ENCODE results near the gene PTTG1IP2.

Gene PTTG1IP2

GRCh38 chr7:90445633-90446032, 23.8 kb upstream of the PTTG1IP2 start:
- H3K79me2 ChIP-seq (ENCODE audit: insufficient read depth, low read length) = no peaks in the 10 kb centered on the region
- no peak overlapping the region for H3K4me2 ChIP-seq (ENCODE audit: insufficient read depth, low read length)
- ATAC-seq (ENCODE audit: insufficient read depth, low read depth) = no peak
- DNase-seq = no peak
- no peak overlapping the region for H3K9ac ChIP-seq (ENCODE audit: low read depth, low read length)
- no peaks in the 10 kb centered on the region for H3K36me3 ChIP-seq (ENCODE audit: insufficient read depth, low read length)
- no peaks in the 10 kb centered on the region for H3K27me3 ChIP-seq (ENCODE audit: insufficient read depth, low read length, poor library complexity)
- H2AFZ ChIP-seq (ENCODE audit: low read depth, low read length) = no peak overlapping the region
- H3K27ac ChIP-seq (ENCODE audit: low read length) = no peak overlapping the region
- H3K9me3 ChIP-seq (ENCODE audit: insufficient read depth, low read length, severe bottlenecking) = no peaks in the 10 kb centered on the region
- no peaks in the 10 kb centered on the region for H3K4me1 ChIP-seq (ENCODE audit: insufficient read depth, low read length)
- no peaks in the 10 kb centered on the region for H4K20me1 ChIP-seq (ENCODE audit: insufficient read depth, low read length)
- TF ChIP-seq EZH2 (IDR thresholded peaks at IDR 0.05; ENCODE audit: borderline replicate concordance, low read depth, low read length, severe bottlenecking) (no peak), CTCF (IDR thresholded peaks at IDR 0.05; ENCODE audit: borderline replicate concordance, extremely low read depth, low read length, poor library complexity, severe bottlenecking) (no peak)
- no peak overlapping the region for H3K4me3 ChIP-seq (ENCODE audit: low read depth in 1 of 2, low read length in 2 of 2)

- TF ChIP-seq EZH2 (IDR thresholded peaks at IDR 0.05; ENCODE audit: borderline replicate concordance, low read depth, low read length, severe bottlenecking) (no peak), CTCF (IDR thresholded peaks at IDR 0.05; ENCODE audit: borderline replicate concordance, extremely low read depth, low read length, poor library complexity, severe bottlenecking) (no peak)
- Histone ChIP-seq H3K4me3 (ENCODE audit: low read depth in 1 of 2, low read length in 2 of 2) (no peak overlapping the region), H3K9me3 (ENCODE audit: insufficient read depth, low read length, severe bottlenecking) (no peaks in the 10 kb centered on the region), H3K27ac (ENCODE audit: low read length) (no peak overlapping the region), H2AFZ (ENCODE audit: low read depth, low read length) (no peak overlapping the region), H3K9ac (ENCODE audit: low read depth, low read length) (no peak overlapping the region), H3K4me1 (ENCODE audit: insufficient read depth, low read length) (no peaks in the 10 kb centered on the region), H4K20me1 (ENCODE audit: insufficient read depth, low read length) (no peaks in the 10 kb centered on the region), H3K79me2 (ENCODE audit: insufficient read depth, low read length) (no peaks in the 10 kb centered on the region), H3K4me2 (ENCODE audit: insufficient read depth, low read length) (no peak overlapping the region), H3K27me3 (ENCODE audit: insufficient read depth, low read length, poor library complexity) (no peaks in the 10 kb centered on the region), H3K36me3 (ENCODE audit: insufficient read depth, low read length) (no peaks in the 10 kb centered on the region)
- no peak for DNase-seq
- no peak for ATAC-seq (ENCODE audit: insufficient read depth, low read depth)
Measured at GRCh38 chr7:90446137-90446899, 23.1 kb upstream of the PTTG1IP2 start.

GRCh38 chr7:90453259-90453891, 16.1 kb upstream of the PTTG1IP2 start:
- Histone ChIP-seq H3K27ac (ENCODE audit: low read length) (no peak overlapping the region), H3K4me2 (ENCODE audit: insufficient read depth, low read length) (no peak overlapping the region), H2AFZ (ENCODE audit: low read depth, low read length) (no peak overlapping the region), H3K27me3 (ENCODE audit: insufficient read depth, low read length, poor library complexity) (no peaks in the 10 kb centered on the region), H3K79me2 (ENCODE audit: insufficient read depth, low read length) (no peaks in the 10 kb centered on the region), H3K4me1 (ENCODE audit: insufficient read depth, low read length) (no peaks in the 10 kb centered on the region), H3K9me3 (ENCODE audit: insufficient read depth, low read length, severe bottlenecking) (no peaks in the 10 kb centered on the region), H3K9ac (ENCODE audit: low read depth, low read length) (no peak overlapping the region), H4K20me1 (ENCODE audit: insufficient read depth, low read length) (no peaks in the 10 kb centered on the region), H3K4me3 (ENCODE audit: low read depth in 1 of 2, low read length in 2 of 2) (no peak overlapping the region), H3K36me3 (ENCODE audit: insufficient read depth, low read length) (no peaks in the 10 kb centered on the region)
- no peak for DNase-seq
- TF ChIP-seq EZH2 (IDR thresholded peaks at IDR 0.05; ENCODE audit: borderline replicate concordance, low read depth, low read length, severe bottlenecking) (no peak), CTCF (IDR thresholded peaks at IDR 0.05; ENCODE audit: borderline replicate concordance, extremely low read depth, low read length, poor library complexity, severe bottlenecking) (no peak)
- no peak for ATAC-seq (ENCODE audit: insufficient read depth, low read depth)

Measured in DND-41 (cell line).